OCI-LY3 (cell line): ENCODE data around the gene KDM5C.

Experiments used
- EZH2phosphoT487 ChIP-seq: fragments of 200-600 bp; shearing (Covaris generic); IDR thresholded peaks from 2 replicates; pipeline ENCODE4 v1.6.1; 2018; ENCODE audit warnings: antibody characterized with exemption, mixed run types, low read depth
- TF ChIP-seq, protein P1 (sequence below): fragments of 200-600, 300-600 bp; sonication (generic); IDR thresholded peaks from 2 replicates; pipeline ENCODE4 v1.5.1; 2014; ENCODE audit warnings: antibody characterized with exemption, low read length, low read depth

DNA sequence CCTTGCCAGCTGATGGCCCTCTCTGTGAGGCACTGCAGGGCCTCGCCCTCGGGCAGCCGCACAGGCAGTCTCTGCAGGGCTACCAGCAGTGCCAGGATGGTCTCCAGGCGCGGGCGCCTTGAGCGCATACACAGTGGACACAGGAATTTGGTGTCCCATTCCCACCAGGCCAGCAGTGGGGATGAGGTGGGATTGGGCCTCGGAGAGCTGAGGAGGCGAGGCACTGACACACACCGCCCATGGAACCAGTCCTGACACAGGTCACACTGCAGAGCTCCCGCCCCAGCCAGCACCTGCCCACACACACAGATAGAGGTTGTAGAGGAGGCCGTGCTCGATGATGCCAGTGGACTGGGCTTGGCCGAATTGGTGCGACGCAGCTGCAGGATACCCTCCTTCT is 30.7 kb downstream of the KDM5C start:
- TF ChIP-seq, protein P1, sequence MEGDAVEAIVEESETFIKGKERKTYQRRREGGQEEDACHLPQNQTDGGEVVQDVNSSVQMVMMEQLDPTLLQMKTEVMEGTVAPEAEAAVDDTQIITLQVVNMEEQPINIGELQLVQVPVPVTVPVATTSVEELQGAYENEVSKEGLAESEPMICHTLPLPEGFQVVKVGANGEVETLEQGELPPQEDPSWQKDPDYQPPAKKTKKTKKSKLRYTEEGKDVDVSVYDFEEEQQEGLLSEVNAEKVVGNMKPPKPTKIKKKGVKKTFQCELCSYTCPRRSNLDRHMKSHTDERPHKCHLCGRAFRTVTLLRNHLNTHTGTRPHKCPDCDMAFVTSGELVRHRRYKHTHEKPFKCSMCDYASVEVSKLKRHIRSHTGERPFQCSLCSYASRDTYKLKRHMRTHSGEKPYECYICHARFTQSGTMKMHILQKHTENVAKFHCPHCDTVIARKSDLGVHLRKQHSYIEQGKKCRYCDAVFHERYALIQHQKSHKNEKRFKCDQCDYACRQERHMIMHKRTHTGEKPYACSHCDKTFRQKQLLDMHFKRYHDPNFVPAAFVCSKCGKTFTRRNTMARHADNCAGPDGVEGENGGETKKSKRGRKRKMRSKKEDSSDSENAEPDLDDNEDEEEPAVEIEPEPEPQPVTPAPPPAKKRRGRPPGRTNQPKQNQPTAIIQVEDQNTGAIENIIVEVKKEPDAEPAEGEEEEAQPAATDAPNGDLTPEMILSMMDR = no peak
- no peak for TF ChIP-seq EZH2phosphoT487
